Ishikawa (cell line): ENCODE data around the gene MCM10.

Source experiments
- CEBPB ChIP-seq: IDR thresholded peaks from 2 replicates; pipeline ENCODE4 v1.6.1; 2012
- CREB1 ChIP-seq: IDR thresholded peaks from 2 replicates; pipeline ENCODE4 v1.6.1; 2012; ENCODE audit warnings: low read depth
- EGR1 ChIP-seq: IDR thresholded peaks from 2 replicates; pipeline ENCODE4 v1.6.1; 2012
- EP300 ChIP-seq: IDR thresholded peaks from 2 replicates; pipeline ENCODE4 v1.6.1; 2012; ENCODE audit warnings: borderline replicate concordance
- FOXM1 ChIP-seq: IDR thresholded peaks from 2 replicates; pipeline ENCODE4 v1.6.1; 2012; ENCODE audit warnings: low read depth, borderline replicate concordance
- MAX ChIP-seq: IDR thresholded peaks from 2 replicates; pipeline ENCODE4 v1.6.1; 2012
- NFIC ChIP-seq: IDR thresholded peaks from 2 replicates; pipeline ENCODE4 v1.6.1; 2012
- RAD21 ChIP-seq: IDR thresholded peaks from 2 replicates; pipeline ENCODE4 v1.6.1; 2012; ENCODE audit warnings: low read depth
- TAF1 ChIP-seq: IDR thresholded peaks from 2 replicates; pipeline ENCODE4 v1.6.1; 2012; ENCODE audit warnings: low read depth, mild to moderate bottlenecking
- TCF12 ChIP-seq: IDR thresholded peaks from 2 replicates; pipeline ENCODE4 v1.6.1; 2012; ENCODE audit warnings: low read depth
- TEAD4 ChIP-seq: IDR thresholded peaks from 2 replicates; pipeline ENCODE4 v1.6.1; 2012
- USF1 ChIP-seq: IDR thresholded peaks from 2 replicates; pipeline ENCODE4 v1.6.1; 2012
- YY1 ChIP-seq: IDR thresholded peaks from 2 replicates; pipeline ENCODE4 v1.6.1; 2012; ENCODE audit warnings: low read depth
- ZBTB7A ChIP-seq: IDR thresholded peaks from 2 replicates; pipeline ENCODE4 v1.6.1; 2012; ENCODE audit warnings: low read depth
- TF ChIP-seq, protein P1 (sequence below): IDR thresholded peaks from 2 replicates; pipeline ENCODE4 v1.6.1; 2012; ENCODE audit warnings: low read depth, mild to moderate bottlenecking

Gene MCM10

DNA sequence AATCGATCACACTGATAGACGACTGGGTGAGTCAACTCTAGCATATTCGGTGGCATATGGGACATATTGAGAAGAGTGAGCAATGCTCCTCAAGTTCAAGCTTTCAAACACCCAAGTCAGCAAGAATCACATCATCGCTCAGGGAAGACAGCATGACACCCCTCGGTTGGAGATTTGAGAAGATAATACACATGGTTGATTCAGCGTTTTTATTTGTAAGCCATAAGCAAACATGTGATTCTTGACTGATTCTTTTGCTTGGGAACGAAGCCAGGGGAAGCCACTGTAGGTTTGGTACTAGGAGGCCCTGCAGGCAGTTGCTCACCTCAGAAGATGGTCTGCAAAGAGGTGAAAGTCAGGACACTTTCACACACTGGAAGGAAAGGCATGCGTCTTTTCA is 60.2 kb downstream of the MCM10 start:
- no peak for TF ChIP-seq ZBTB7A
- no peak for TF ChIP-seq TEAD4
- TF ChIP-seq NFIC = no peak
- no peak for TF ChIP-seq YY1
- no peak for TF ChIP-seq RAD21
- no peak for TF ChIP-seq EGR1
- no peak for TF ChIP-seq TCF12
- TF ChIP-seq CEBPB = no peak
- TF ChIP-seq USF1 = no peak
- TF ChIP-seq MAX = no peak
- TF ChIP-seq CREB1 = no peak
- no peak for TF ChIP-seq FOXM1
- TF ChIP-seq EP300 = no peak
- no peak for TF ChIP-seq TAF1
- TF ChIP-seq, protein P1, sequence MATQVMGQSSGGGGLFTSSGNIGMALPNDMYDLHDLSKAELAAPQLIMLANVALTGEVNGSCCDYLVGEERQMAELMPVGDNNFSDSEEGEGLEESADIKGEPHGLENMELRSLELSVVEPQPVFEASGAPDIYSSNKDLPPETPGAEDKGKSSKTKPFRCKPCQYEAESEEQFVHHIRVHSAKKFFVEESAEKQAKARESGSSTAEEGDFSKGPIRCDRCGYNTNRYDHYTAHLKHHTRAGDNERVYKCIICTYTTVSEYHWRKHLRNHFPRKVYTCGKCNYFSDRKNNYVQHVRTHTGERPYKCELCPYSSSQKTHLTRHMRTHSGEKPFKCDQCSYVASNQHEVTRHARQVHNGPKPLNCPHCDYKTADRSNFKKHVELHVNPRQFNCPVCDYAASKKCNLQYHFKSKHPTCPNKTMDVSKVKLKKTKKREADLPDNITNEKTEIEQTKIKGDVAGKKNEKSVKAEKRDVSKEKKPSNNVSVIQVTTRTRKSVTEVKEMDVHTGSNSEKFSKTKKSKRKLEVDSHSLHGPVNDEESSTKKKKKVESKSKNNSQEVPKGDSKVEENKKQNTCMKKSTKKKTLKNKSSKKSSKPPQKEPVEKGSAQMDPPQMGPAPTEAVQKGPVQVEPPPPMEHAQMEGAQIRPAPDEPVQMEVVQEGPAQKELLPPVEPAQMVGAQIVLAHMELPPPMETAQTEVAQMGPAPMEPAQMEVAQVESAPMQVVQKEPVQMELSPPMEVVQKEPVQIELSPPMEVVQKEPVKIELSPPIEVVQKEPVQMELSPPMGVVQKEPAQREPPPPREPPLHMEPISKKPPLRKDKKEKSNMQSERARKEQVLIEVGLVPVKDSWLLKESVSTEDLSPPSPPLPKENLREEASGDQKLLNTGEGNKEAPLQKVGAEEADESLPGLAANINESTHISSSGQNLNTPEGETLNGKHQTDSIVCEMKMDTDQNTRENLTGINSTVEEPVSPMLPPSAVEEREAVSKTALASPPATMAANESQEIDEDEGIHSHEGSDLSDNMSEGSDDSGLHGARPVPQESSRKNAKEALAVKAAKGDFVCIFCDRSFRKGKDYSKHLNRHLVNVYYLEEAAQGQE = no peak

- TF ChIP-seq YY1 = no peak
Measured at GRCh38 chr10:13222151-13222550, 60.8 kb downstream of the MCM10 start.

DNA sequence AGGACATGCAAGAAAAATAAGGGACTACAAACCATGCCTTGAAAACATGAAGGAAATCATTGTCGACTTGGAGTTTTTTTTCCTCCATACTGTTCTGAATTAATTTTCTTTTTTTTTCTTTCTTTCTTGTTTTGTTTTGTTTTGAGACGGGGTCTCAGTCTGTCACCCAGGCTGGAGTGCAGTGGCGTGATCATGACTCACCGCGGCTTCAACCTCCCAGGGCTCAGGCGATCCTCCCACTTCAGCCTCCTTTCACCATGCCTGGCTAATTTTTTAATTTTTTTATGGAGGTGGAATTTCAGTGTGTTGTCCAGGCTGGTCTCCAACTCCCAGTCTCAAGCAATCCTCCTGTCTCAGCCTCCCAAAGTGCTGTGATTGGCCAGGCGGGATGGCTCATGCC is 61.2 kb downstream of the MCM10 start:
- TF ChIP-seq, protein P1 = no peak
- TF ChIP-seq EP300 = no peak
- no peak for TF ChIP-seq CREB1
- TF ChIP-seq TCF12 = no peak
- no peak for TF ChIP-seq TAF1
- TF ChIP-seq CEBPB = no peak
- TF ChIP-seq RAD21 = no peak
- TF ChIP-seq USF1 = no peak
- no peak for TF ChIP-seq NFIC
- no peak for TF ChIP-seq ZBTB7A
- TF ChIP-seq FOXM1 = no peak
- no peak for TF ChIP-seq EGR1

- TF ChIP-seq TAF1 (no peak), USF1 (no peak), CEBPB (no peak), TEAD4 (no peak), CREB1 (no peak), TCF12 (no peak), FOXM1 (no peak), MAX (no peak), ZBTB7A (no peak), YY1 (no peak), RAD21 (no peak), EGR1 (no peak), NFIC (no peak), EP300 (no peak)
- TF ChIP-seq, protein P1 = no peak
Measured at GRCh38 chr10:13223241-13223640, 61.9 kb downstream of the MCM10 start.
